ENCODE measurements around the gene RASEF.

GRCh38 chr9:83011611-83012010 is 51.3 kb downstream of the RASEF start:
- TF ChIP-seq, protein P1, sequence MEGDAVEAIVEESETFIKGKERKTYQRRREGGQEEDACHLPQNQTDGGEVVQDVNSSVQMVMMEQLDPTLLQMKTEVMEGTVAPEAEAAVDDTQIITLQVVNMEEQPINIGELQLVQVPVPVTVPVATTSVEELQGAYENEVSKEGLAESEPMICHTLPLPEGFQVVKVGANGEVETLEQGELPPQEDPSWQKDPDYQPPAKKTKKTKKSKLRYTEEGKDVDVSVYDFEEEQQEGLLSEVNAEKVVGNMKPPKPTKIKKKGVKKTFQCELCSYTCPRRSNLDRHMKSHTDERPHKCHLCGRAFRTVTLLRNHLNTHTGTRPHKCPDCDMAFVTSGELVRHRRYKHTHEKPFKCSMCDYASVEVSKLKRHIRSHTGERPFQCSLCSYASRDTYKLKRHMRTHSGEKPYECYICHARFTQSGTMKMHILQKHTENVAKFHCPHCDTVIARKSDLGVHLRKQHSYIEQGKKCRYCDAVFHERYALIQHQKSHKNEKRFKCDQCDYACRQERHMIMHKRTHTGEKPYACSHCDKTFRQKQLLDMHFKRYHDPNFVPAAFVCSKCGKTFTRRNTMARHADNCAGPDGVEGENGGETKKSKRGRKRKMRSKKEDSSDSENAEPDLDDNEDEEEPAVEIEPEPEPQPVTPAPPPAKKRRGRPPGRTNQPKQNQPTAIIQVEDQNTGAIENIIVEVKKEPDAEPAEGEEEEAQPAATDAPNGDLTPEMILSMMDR (conservative IDR thresholded peaks at IDR 0.05; ENCODE audit: low read depth, low read length): no peak
- TF ChIP-seq EZH2 (IDR thresholded peaks at IDR 0.05; ENCODE audit: low read length, unreplicated experiment): no peak
- no peak for TF ChIP-seq EZH2phosphoT487 (IDR thresholded peaks at IDR 0.05; ENCODE audit: borderline replicate concordance, low read length)
